Smooth muscle cell (in vitro differentiated cells): ENCODE results near the gene KRT2. TPM values are rescaled to one million over a fixed set of nuclear protein-coding genes. Genes with fewer than 3 reads are reported as not detected.
"Not testable (repeated sequence)": the region's sequence is repeated elsewhere in the genome, so short reads cannot be mapped to it uniquely, and the experiment has no call there.

ENCODE experiments used
- DNase-seq: peaks from one replicate; lab custom pipeline; 2025; ENCODE audit not compliant: unreplicated experiment; lab: John Stamatoyannopoulos, UW
- H2AFZ ChIP-seq: fragments of 200-600 bp; sonication (generic); 2 replicates; pipeline ENCODE4 v1.6.0; 2016; ENCODE audit warnings: antibody characterized with exemption, low read depth, mild to moderate bottlenecking
- H3F3A ChIP-seq: fragments of 200-600 bp; sonication (generic); 2 replicates; pipeline ENCODE4 v1.6.0; 2017; ENCODE audit warnings: antibody characterized with exemption, low read depth
- H3K27ac ChIP-seq: fragments of 200-600 bp; sonication (generic); 2 replicates; pipeline ENCODE4 v1.5.1; 2016; ENCODE audit warnings: low read depth, mild to moderate bottlenecking
- H3K27me3 ChIP-seq: fragments of 200-600 bp; sonication (generic); 2 replicates; pipeline ENCODE4 v1.6.1; 2016; ENCODE audit warnings: low read depth, mild to moderate bottlenecking
- H3K36me3 ChIP-seq: fragments of 200-600 bp; sonication (generic); 2 replicates; pipeline ENCODE4 v1.5.1; 2016; ENCODE audit warnings: low read depth
- H3K4me1 ChIP-seq: fragments of 200-600 bp; sonication (generic); 2 replicates; pipeline ENCODE4 v1.5.1; 2016; ENCODE audit warnings: low read depth
- H3K4me2 ChIP-seq: fragments of 200-600 bp; sonication (generic); 2 replicates; pipeline ENCODE4 v1.6.0; 2016; ENCODE audit warnings: mild to moderate bottlenecking
- H3K4me3 ChIP-seq: fragments of 200-600 bp; sonication (generic); 2 replicates; pipeline ENCODE4 v1.5.1; 2016; ENCODE audit warnings: mild to moderate bottlenecking
- H3K79me2 ChIP-seq: fragments of 200-600 bp; sonication (generic); 2 replicates; pipeline ENCODE4 v1.6.0; 2016; ENCODE audit warnings: low read depth, mild to moderate bottlenecking
- H3K9ac ChIP-seq: fragments of 200-600 bp; sonication (generic); 2 replicates; pipeline ENCODE4 v1.6.0; 2016; ENCODE audit warnings: low read depth
- H3K9me3 ChIP-seq: fragments of 200-600 bp; sonication (generic); replicated peaks from 2 replicates; pipeline ENCODE4 v1.5.1; 2016; ENCODE audit warnings: low read depth
- H4K20me1 ChIP-seq: fragments of 200-600 bp; sonication (generic); 2 replicates; pipeline ENCODE4 v1.6.0; 2016; ENCODE audit warnings: low read depth
- WGBS: methylation state at CpG from one replicate; pipeline ENCODE4 v1.1.7; 2016; ENCODE audit warnings: low lambda C conversion rate; 5-methylcytosine and 5-hydroxymethylcytosine counted together
- polyA plus RNA-seq: library from polyadenylated mRNA; unstranded; fragments of >200 nt; fragmentation: Nextera tagmentation; extraction: Ambion mirVana; gene quantifications from 2 replicates; pipeline ENCODE4 v1.2.1, GENCODE V29; 2016
- total RNA-seq: library from RNA; depleted of rRNA; stranded (reverse); fragments of >200 nt; gene quantifications from 2 replicates; pipeline ENCODE4 v1.2.3, GENCODE V29; 2014
- TF ChIP-seq, protein P1 (sequence below): fragments of 200-600 bp; sonication (generic); IDR thresholded peaks from 2 replicates; pipeline ENCODE4 v1.5.1; 2017; ENCODE audit warnings: borderline replicate concordance, mild to moderate bottlenecking, antibody characterized with exemption; ENCODE audit not compliant: insufficient read depth, poor library complexity, severe bottlenecking

KRT2 gene
- total and polyA plus RNA-seq, 2 experiments from 2014 or later = not detected

DNA sequence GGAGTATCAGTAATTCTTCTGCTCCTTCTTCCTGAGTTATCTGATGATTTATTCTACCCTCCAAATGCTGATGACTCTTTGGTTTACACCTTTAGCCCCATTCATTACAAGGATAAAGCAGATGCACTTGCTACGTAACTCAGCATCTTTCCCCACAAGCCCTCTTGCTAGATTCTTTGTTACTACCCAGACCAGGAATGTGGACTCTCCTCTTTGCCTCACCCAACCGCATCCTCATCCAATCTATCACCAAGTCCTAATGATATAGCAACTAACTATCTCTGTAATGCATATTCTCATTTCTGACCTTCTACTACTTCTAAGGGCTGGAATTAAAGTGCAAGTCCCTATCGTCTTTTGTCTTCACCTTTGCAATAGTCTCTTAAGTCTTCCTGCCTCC, 18.9 kb upstream of the KRT2 start:
- Histone ChIP-seq H3K9ac (no peak overlapping the region), H3K27ac (no peak overlapping the region), H3K79me2 (no peaks in the 10 kb centered on the region), H3K9me3 (no peaks in the 10 kb centered on the region), H3K4me1 (no peaks in the 10 kb centered on the region), H3F3A (no peaks in the 10 kb centered on the region), H4K20me1 (no peaks in the 10 kb centered on the region), H3K36me3 (no peaks in the 10 kb centered on the region), H2AFZ (no peak overlapping the region), H3K27me3 (peaks cover 33% of the 10 kb centered on the region), H3K4me2 (no peak overlapping the region), H3K4me3 (no peak overlapping the region)
- TF ChIP-seq, protein P1, sequence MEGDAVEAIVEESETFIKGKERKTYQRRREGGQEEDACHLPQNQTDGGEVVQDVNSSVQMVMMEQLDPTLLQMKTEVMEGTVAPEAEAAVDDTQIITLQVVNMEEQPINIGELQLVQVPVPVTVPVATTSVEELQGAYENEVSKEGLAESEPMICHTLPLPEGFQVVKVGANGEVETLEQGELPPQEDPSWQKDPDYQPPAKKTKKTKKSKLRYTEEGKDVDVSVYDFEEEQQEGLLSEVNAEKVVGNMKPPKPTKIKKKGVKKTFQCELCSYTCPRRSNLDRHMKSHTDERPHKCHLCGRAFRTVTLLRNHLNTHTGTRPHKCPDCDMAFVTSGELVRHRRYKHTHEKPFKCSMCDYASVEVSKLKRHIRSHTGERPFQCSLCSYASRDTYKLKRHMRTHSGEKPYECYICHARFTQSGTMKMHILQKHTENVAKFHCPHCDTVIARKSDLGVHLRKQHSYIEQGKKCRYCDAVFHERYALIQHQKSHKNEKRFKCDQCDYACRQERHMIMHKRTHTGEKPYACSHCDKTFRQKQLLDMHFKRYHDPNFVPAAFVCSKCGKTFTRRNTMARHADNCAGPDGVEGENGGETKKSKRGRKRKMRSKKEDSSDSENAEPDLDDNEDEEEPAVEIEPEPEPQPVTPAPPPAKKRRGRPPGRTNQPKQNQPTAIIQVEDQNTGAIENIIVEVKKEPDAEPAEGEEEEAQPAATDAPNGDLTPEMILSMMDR = no peak
- WGBS = 77% methylated on average over 3 of the region's 3 CpGs
- no peak for DNase-seq

DNA sequence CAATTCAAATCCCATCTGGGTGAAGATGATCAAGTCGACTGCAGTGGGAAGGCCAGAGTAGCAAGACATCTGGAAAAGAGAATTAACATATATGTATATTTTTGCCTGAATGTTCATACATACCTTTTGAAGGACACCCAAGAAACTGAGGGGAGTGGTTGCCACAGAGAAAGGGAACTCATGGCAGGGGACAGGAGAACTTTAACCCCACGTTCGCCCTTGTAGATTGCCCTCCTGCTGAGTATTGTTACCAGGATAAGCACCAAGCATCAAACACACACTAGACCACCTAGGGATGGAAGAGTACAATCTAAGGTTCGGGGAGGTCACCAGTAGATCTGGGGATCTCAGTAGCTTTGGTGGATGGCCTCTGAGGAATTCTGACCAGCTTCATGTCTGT, 18.5 kb upstream of the KRT2 start:
- Histone ChIP-seq H3K9ac (no peak overlapping the region), H3K4me1 (no peaks in the 10 kb centered on the region), H4K20me1 (no peaks in the 10 kb centered on the region), H3K9me3 (no peaks in the 10 kb centered on the region), H3K27ac (no peak overlapping the region), H3K4me3 (no peak overlapping the region), H2AFZ (no peak overlapping the region), H3F3A (no peaks in the 10 kb centered on the region), H3K4me2 (no peak overlapping the region), H3K36me3 (no peaks in the 10 kb centered on the region), H3K27me3 (peaks cover 36% of the 10 kb centered on the region), H3K79me2 (no peaks in the 10 kb centered on the region)
- no peak for DNase-seq
- TF ChIP-seq, protein P1 = no peak
- 86% methylated on average over 4 of the region's 4 CpGs for WGBS

DNA sequence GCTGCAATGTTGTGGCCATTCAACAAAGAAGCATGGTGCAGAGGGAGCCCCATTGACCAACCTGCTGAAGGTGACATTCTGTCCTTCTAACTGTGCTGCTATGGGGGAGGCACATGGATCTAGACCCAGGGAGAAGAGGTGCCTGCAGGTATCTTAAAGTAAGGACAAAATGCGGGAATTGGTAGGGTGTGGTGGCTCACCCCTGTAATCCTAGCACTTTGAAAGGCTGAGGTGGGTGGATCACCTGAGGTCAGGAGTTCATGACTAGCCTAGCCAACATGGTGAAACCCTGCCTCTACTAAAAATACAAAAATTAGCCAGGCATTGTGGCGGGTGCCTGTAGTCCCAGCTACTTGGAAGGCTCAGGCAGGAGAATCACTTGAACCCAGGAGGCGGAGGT, 17.9 kb upstream of the KRT2 start:
- H3K36me3 ChIP-seq, H3K4me1 ChIP-seq, H3F3A ChIP-seq, H3K4me2 ChIP-seq, H4K20me1 ChIP-seq, H2AFZ ChIP-seq, H3K79me2 ChIP-seq, H3K9ac ChIP-seq, H3K9me3 ChIP-seq, DNase-seq, H3K4me3 ChIP-seq, H3K27ac ChIP-seq: not testable (repeated sequence)
- WGBS = 97% methylated on average over 3 of the region's 3 CpGs
- H3K27me3 ChIP-seq = peaks cover 42% of the 10 kb centered on the region

DNA sequence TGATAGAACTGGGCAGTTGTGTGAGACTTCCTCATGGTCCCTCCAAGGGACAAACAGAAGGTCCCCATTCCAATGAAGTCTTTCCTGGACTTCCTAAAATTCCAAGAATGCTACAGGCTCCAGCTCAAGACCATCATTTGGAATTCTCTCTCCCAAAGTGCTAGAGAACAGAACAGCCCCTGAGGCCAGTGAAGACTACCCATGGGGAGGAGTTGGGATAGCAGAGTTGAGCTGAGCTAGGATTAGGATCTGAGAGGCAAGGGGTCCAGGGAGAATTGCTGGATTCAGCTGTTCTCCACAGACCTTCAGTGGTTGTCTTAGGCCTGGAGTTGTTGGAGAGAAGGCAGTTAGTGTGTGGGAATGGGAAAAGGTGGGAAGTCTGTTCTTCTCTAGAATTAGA, 17.4 kb upstream of the KRT2 start:
- Histone ChIP-seq H2AFZ (no peak overlapping the region), H3K9me3 (no peaks in the 10 kb centered on the region), H3F3A (no peaks in the 10 kb centered on the region), H3K4me1 (no peaks in the 10 kb centered on the region), H3K79me2 (no peaks in the 10 kb centered on the region), H3K27me3 (peaks cover 47% of the 10 kb centered on the region), H3K4me2 (no peak overlapping the region), H3K27ac (no peak overlapping the region), H3K9ac (no peak overlapping the region), H3K4me3 (no peak overlapping the region), H3K36me3 (no peaks in the 10 kb centered on the region), H4K20me1 (no peaks in the 10 kb centered on the region)
- DNase-seq = no peak
- TF ChIP-seq, protein P1 = no peak
